Tracheal epithelial cell (primary cell): ENCODE measurements around the gene MT1G. TPM values are rescaled to one million over a fixed set of nuclear protein-coding genes. Genes with fewer than 3 reads are reported as not detected.

Experiments
- total RNA-seq: library from RNA; depleted of rRNA; stranded (reverse); fragments of >200 nt; gene quantifications from 2 replicates; pipeline ENCODE4 v1.2.1, GENCODE V29; 2014

Gene MT1G
- total RNA-seq = 4.1 TPM in 1 of 2 replicates, not detected in the other

DNA sequence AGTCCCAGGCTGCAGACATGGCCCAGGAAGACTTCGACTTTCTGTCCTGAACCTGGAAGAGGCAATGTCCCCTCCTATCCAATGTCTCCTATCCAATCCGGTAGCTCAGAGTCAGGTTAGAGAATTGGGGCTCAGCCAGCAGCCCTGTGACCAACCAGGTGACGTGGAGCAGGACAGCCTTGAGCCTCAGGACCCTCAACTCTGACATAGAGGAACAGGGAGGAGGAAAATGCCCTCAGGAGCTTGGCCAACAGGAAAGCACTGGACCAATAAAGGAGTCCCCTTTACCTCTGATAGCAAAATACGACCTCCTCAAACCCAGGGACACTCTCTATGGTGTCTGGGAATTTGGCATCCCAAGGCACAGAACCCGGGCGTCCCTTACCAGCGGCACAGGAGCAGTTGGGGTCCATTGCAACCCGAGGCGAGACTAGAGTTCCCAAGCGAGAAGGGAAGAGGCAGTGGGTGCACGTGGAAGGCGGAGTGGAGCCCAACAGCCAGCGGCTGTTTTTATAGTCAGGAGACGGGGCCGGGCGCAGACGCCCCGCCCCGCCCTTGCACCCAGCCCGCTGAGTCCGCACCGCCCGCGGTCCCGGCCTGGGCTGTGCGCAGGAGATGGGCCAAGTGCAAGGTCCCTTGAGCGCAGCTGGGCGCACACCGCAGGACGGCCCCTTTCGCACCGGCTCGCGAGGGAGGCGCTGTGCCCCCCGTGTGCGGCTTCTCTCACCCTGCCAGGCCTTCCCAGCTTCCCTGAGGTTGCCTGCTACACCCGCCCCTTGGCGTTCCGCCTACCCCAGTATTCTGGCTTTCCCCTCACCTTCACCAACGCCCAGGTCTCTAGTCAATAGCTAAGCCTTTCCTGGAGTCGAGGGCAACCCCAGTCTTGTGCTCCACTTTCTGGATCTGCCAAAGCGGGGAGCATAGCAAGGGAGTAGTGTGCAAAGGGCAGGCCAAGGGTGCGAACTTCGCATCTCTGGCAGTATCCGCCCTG is at the start of gene MT1G:
Gene MT1G, minus strand, starts transcription at position 485 of the 991 bp plus-strand sequence. Its CDS starts 72 bp downstream, at position 413.

DNA sequence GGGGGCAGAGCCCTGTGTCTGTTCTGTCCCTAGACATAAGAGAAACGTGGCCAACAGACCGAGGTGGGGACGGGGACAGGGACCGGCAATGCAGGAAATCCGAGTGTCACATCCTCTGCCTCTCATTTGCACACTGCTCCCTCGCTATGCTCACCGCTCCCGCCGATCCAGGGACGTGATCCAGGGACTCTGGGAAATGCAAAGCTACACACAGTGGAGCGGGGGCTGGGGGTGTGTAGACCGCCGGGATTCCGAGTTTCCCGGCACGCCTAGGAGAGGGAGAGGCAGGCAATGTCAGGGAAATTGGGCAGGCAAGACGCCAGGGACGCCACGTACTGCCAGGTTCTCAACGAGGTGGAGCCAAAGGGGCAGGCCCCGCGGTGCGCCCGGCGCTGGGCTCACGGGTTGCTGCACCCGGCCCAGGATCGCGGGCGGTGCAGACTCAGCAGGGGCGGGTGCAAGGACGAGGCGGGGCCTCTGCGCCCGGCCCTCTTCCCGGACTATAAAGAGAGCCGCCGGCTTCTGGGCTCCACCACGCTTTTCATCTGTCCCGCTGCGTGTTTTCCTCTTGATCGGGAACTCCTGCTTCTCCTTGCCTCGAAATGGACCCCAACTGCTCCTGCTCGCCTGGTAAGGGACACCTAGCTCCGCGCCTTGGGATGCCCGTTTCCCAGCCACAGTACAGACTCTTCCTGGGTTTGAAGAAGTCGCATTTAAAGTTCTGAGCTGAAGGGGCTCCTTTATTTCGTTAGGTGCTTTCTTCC is 14.3 kb upstream of the MT1G start, which contains the start of gene MT1X:
Gene MT1X, plus strand, starts transcription at position 532 of the 764 bp plus-strand sequence. Its CDS starts 71 bp downstream, at position 603.

DNA sequence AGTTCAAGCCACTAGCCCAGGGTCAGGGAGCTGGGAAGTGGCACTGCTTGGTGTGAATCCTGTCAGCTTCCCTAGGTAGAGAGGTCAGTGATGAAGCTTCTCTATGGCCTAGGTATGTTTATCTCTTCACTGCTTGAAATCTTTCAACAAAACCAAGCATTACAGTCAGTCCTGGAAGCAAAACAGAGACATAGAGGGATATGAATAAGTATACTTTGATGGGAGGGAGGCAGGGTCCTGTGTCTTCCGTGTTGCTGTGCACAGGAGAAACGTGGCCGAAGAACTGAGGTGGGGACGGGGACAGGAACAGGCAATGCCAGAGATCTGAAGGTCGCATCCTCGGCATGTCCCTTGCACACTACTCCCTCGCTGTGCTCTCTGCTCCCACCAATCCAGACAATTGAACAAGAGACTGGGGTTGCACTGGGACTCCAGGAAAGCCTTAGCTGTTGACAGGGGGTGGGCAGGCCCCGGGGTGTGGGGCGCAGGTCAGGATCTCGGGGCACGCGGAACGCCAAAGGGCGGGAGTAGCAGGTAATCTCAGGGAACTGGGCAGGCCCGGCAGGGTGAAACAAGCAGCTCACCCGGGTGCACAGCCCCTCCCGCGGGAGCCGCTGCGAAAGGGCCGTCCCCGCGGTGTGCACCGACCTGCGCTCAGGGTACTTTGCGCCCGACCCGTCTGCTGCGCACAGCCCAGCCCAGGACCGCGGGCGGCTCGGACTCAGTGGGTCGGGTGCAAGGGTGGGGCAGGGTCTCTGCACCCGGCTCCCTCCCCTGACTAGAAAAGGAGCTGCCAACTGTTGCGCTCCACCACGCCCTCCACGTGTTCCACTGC is 1.4 kb upstream of the MT1G start, which contains the start of gene MT1H:
Gene MT1H, plus strand, starts transcription at position 810 of the 835 bp plus-strand sequence. CDS start 71 bp downstream, outside the sequence.

GRCh38 chr16:56657555-56658326 is 10.1 kb downstream of the MT1G start, which contains the start of gene MT1F:
TSS of gene MT1F (plus strand) at chr16:56657959. CDS start at chr16:56658059, 100 bp downstream.

DNA sequence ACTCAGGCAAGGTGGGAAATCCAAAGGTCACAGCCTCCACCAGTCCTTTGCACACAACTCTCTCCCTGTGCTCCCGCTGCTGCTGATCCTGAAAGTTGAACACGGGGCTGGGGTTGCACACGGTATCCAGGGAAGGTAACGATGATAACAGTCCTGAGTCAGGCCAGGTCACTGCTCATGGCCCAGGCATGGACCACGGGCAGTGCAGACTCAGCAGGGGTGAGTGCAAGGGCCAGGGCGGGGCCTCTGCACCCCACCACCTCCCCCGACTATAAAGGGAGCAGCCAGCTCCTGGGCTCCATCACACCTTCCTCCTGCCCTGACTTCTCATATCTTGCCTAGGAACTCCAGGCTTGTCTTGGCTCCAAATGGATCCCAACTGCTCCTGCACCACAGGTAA is 16.3 kb downstream of the MT1G start, which contains the start of gene MT1B:
Gene MT1B, plus strand, starts transcription at position 301 of the 400 bp plus-strand sequence. Its CDS starts 68 bp downstream, at position 369.

GRCh38 chr16:56637814-56638750 is 29.8 kb downstream of the MT1G start, which contains the start of gene MT1A:
TSS of gene MT1A (plus strand) at chr16:56638666. CDS start at chr16:56638739, 73 bp downstream.

GRCh38 chr16:56632156-56632847 is 35.6 kb downstream of the MT1G start, which contains the start of gene MT1M:
TSS of gene MT1M (plus strand) at chr16:56632659. CDS start at chr16:56632732, 73 bp downstream.

GRCh38 chr16:56625140-56625942 is 42.5 kb downstream of the MT1G start, which contains the start of gene MT1E:
TSS of gene MT1E (plus strand) at chr16:56625781. CDS start at chr16:56625852, 71 bp downstream.

Other genes with a start within 250 kb of the MT1G start
- 298 and 302 TPM in 2 replicates for gene AMFR, start 242.5 kb downstream of the MT1G start, total RNA-seq
- gene NUDT21, start 216.7 kb downstream of the MT1G start, total RNA-seq = 61.0 and 105 TPM in 2 replicates
- gene OGFOD1, start 216.5 kb downstream of the MT1G start, total RNA-seq = 74.5 and 74.8 TPM in 2 replicates
- 23.9 and 52.1 TPM in 2 replicates for gene BBS2, start 148.0 kb downstream of the MT1G start, total RNA-seq
- not detected in 2 replicates for gene MT4, start 103.0 kb downstream of the MT1G start, total RNA-seq
- gene MT3, start 78.5 kb downstream of the MT1G start, total RNA-seq = not detected in 2 replicates
- 173 and 340 TPM in 2 replicates for gene MT2A, start 59.5 kb downstream of the MT1G start, total RNA-seq
- 388 and 673 TPM in 2 replicates for gene MT1E, start 42.3 kb downstream of the MT1G start, total RNA-seq
- gene MT1M, start 35.4 kb downstream of the MT1G start, total RNA-seq = 0.43 and 12.5 TPM in 2 replicates
- not detected in 2 replicates for gene MT1A, start 29.4 kb downstream of the MT1G start, total RNA-seq
- gene MT1B, start 16.2 kb downstream of the MT1G start, total RNA-seq = not detected in 2 replicates
- gene MT1F, start 10.1 kb downstream of the MT1G start, total RNA-seq = 3.8 and 14.5 TPM in 2 replicates
- not detected in 2 replicates for gene MT1H, start 1.7 kb upstream of the MT1G start, total RNA-seq
- 1,179 and 3,595 TPM in 2 replicates for gene MT1X, start 14.4 kb upstream of the MT1G start, total RNA-seq
- gene NUP93, start 62.1 kb upstream of the MT1G start, total RNA-seq = 43.9 and 70.8 TPM in 2 replicates
- gene SLC12A3, start 197.1 kb upstream of the MT1G start, total RNA-seq = 0.96 TPM in 1 of 2 replicates, not detected in the other